Keratinocyte (primary cell): Measurements from ENCODE around the gene GOT1. TPM values are rescaled to one million over a fixed set of nuclear protein-coding genes. Genes with fewer than 3 reads are reported as not detected.
A peak's percentile ranks its signal among the peaks of the same experiment; 100 is the strongest.

Source experiments
- DNase-seq: peaks from one replicate; pipeline ENCODE4 v3.0.0-alpha.2; 2011; ENCODE audit warnings: low read depth, missing footprints, low spot score
- FAIRE-seq: peaks from 2 replicates; lab custom pipeline; 2011; peaks lifted over from hg19 to GRCh38; lab: Jason Lieb, UNC
- H2AFZ ChIP-seq: 2 replicates; pipeline ENCODE4 v1.6.0; 2012; ENCODE audit warnings: low read length, control low read depth, inconsistent platforms; ENCODE audit not compliant: control insufficient read depth
- H3K27ac ChIP-seq: 2 replicates; pipeline ENCODE4 v1.5.1; 2011; ENCODE audit warnings: low read length; ENCODE audit not compliant: control insufficient read depth, insufficient read depth
- H3K27me3 ChIP-seq: 3 replicates; pipeline ENCODE4 v1.6.0; 2011; ENCODE audit warnings: low read length; ENCODE audit not compliant: control insufficient read depth, insufficient read depth; ENCODE audit errors: extremely low read depth
- H3K36me3 ChIP-seq, 2 experiments: 2 replicates in 1 of 2; 3 replicates in 1 of 2; pipeline ENCODE4 v1.5.1; 2011; ENCODE audit warnings: low read length in 2 of 2, mild to moderate bottlenecking in 1 of 2; ENCODE audit not compliant: control insufficient read depth in 2 of 2, insufficient read depth in 2 of 2; ENCODE audit errors: extremely low read depth in 1 of 2
- H3K4me1 ChIP-seq: 3 replicates; pipeline ENCODE4 v1.5.1; 2011; ENCODE audit warnings: low read length; ENCODE audit not compliant: control insufficient read depth, insufficient read depth; ENCODE audit errors: extremely low read depth
- H3K4me2 ChIP-seq: 3 replicates; pipeline ENCODE4 v1.6.0; 2011; ENCODE audit warnings: low read depth, low read length; ENCODE audit not compliant: control insufficient read depth, insufficient read depth; ENCODE audit errors: extremely low read depth
- H3K4me3 ChIP-seq, 3 experiments: fragments of 200-600 bp in 1 of 3; sonication (generic) in 1 of 3; 2 replicates in 2 of 3; 3 replicates in 1 of 3; pipeline ENCODE4 v1.5.1; 2011 to 2016; ENCODE audit warnings: low read length in 3 of 3, mild to moderate bottlenecking in 3 of 3, control low read depth in 2 of 3, inconsistent platforms in 1 of 3, low read depth in 1 of 3, mixed read lengths in 1 of 3, mixed run types in 1 of 3, moderate library complexity in 1 of 3; ENCODE audit not compliant: control insufficient read depth in 2 of 3, insufficient read depth in 2 of 3; ENCODE audit errors: extremely low read depth in 1 of 3
- H3K79me2 ChIP-seq: 2 replicates; pipeline ENCODE4 v1.6.0; 2012; ENCODE audit warnings: low read length; ENCODE audit not compliant: control insufficient read depth, insufficient read depth
- H3K9ac ChIP-seq: 3 replicates; pipeline ENCODE4 v1.6.0; 2011; ENCODE audit warnings: low read length; ENCODE audit not compliant: control insufficient read depth, insufficient read depth; ENCODE audit errors: extremely low read depth
- H3K9me1 ChIP-seq: 3 replicates; pipeline ENCODE4 v1.6.0; 2011; ENCODE audit warnings: low read length; ENCODE audit not compliant: control insufficient read depth, insufficient read depth; ENCODE audit errors: extremely low read depth
- H3K9me3 ChIP-seq: 2 replicates; pipeline ENCODE4 v1.5.1; 2012; ENCODE audit warnings: low read depth, low read length; ENCODE audit not compliant: control insufficient read depth
- H4K20me1 ChIP-seq: 3 replicates; pipeline ENCODE4 v1.6.0; 2011; ENCODE audit warnings: low read length; ENCODE audit not compliant: control insufficient read depth, insufficient read depth; ENCODE audit errors: extremely low read depth
- EZH2 ChIP-seq: IDR thresholded peaks from one replicate; pipeline ENCODE4 v1.6.1; 2012; ENCODE audit warnings: inconsistent platforms, mild to moderate bottlenecking, low read length, moderate library complexity
- dilution Hi-C: fragments of 300-500 bp; cut with MboI; formaldehyde crosslinking; loops from one replicate; pipeline ENCODE4 v1.7.0; 2020; ENCODE audit warnings: low sequenced_read_pairs; ENCODE audit not compliant: extremely low pct_ligation_motif_present
- polyA plus RNA-seq, 5 experiments: library from polyadenylated mRNA; depleted of rRNA in 3 of 5; stranded (reverse) in 3 of 5; stranded (forward) in 1 of 5; unstranded in 1 of 5; fragments of >200 nt; gene quantifications; 1 replicate in 1 of 5; 2 replicates in 3 of 5; 3 replicates in 1 of 5; pipeline versions ENCODE4 v1.2.1 to v1.2.3, GENCODE V29; 2011 to 2012; ENCODE audit warnings: missing spikeins in 2 of 5, low read depth in 1 of 5, low replicate concordance in 1 of 5
- TF ChIP-seq, protein P1 (sequence below), 3 experiments: IDR thresholded peaks in 1 of 3; conservative IDR thresholded peaks in 1 of 3; optimal IDR thresholded peaks in 1 of 3; 2 replicates in 2 of 3; 3 replicates in 1 of 3; pipeline versions ENCODE3 to v1.5.1; 2011; ENCODE audit warnings: low read length in 3 of 3, mild to moderate bottlenecking in 3 of 3, moderate library complexity in 2 of 3, control low read depth in 1 of 3, inconsistent platforms in 1 of 3; ENCODE audit not compliant: insufficient read depth in 2 of 3; ENCODE audit errors: extremely low read depth in 1 of 3

GOT1 gene
- polyA plus RNA-seq, 1 donor (not counting 4 experiments of a cell fraction or from before 2014, with no cell fraction given), result 33.3 TPM

DNA sequence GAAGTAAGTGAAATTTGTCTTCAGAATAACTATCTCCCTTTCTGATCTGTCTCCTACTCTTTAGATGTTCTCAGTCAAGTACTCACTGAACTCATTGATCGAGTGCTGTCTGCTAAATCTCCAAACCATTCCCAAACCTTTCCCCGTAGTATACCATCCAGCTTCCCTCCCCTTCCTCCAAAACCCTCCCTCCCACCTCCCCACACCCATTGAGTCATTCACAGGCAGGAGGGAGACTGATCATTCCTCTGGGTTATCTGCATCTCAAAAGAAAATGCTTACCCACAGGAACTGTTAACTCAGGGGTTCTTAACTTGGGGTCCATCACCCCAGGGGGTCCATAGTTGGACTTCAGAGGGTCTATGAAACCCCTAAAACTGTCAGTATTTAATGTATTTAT lies 37.4 kb downstream of the GOT1 start:
- H3K36me3 ChIP-seq, result peaks cover 4 to 7% of the 10 kb centered on the region in 2 experiments
- peaks cover 2% of the 10 kb centered on the region for H3K9me1 ChIP-seq
- no peak for DNase-seq
- H4K20me1 ChIP-seq, result peaks cover 3% of the 10 kb centered on the region
- peaks cover 60% of the 10 kb centered on the region for H3K4me1 ChIP-seq
- no peak overlapping the region for H2AFZ ChIP-seq
- H3K9ac ChIP-seq, result no peak overlapping the region
- no peaks in the 10 kb centered on the region for H3K9me3 ChIP-seq
- H3K79me2 ChIP-seq, result no peaks in the 10 kb centered on the region
- peak; percentile 49 for FAIRE-seq
- H3K27me3 ChIP-seq, result no peaks in the 10 kb centered on the region
- no peak overlapping the region for H3K4me3 ChIP-seq
- no peak for TF ChIP-seq EZH2
- TF ChIP-seq, protein P1, sequence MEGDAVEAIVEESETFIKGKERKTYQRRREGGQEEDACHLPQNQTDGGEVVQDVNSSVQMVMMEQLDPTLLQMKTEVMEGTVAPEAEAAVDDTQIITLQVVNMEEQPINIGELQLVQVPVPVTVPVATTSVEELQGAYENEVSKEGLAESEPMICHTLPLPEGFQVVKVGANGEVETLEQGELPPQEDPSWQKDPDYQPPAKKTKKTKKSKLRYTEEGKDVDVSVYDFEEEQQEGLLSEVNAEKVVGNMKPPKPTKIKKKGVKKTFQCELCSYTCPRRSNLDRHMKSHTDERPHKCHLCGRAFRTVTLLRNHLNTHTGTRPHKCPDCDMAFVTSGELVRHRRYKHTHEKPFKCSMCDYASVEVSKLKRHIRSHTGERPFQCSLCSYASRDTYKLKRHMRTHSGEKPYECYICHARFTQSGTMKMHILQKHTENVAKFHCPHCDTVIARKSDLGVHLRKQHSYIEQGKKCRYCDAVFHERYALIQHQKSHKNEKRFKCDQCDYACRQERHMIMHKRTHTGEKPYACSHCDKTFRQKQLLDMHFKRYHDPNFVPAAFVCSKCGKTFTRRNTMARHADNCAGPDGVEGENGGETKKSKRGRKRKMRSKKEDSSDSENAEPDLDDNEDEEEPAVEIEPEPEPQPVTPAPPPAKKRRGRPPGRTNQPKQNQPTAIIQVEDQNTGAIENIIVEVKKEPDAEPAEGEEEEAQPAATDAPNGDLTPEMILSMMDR (optimal IDR thresholded peaks at IDR 0.05 in 1 of 3, IDR thresholded peaks at IDR 0.05 in 1 of 3, conservative IDR thresholded peaks at IDR 0.05 in 1 of 3; ENCODE audit: extremely low read depth in 1 of 3, insufficient read depth in 2 of 3, low read length in 3 of 3), result no peak
- H3K27ac ChIP-seq, result no peak overlapping the region
- dilution Hi-C loops, result no loop called here
- H3K4me2 ChIP-seq, result peak overlapping the region; percentile 46

DNA sequence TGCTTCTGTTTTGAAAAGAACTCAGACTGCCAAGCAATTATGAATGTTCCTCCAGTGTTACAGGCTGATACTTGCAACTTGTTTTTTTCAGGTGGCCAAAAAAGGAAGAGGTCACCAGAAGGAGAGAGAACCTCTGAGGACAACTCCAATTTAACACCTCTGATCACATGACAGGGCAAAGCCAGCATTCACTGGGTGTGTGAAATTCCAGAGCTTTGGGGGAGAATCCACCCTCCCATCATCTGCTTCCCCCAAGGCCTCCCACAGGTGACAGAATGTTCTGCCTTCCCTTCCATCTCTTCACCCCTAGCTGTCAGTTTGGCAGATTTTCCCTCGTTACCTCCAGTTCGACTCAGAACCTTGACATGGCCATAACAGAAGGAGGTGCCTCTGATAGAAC lies 39.1 kb downstream of the GOT1 start:
- Histone ChIP-seq H3K27me3 (no peaks in the 10 kb centered on the region), H3K4me2 (no peak overlapping the region), H3K9me3 (no peaks in the 10 kb centered on the region), H3K79me2 (no peaks in the 10 kb centered on the region), H3K36me3 (no peaks in the 10 kb centered on the region), H4K20me1 (peaks cover 3% of the 10 kb centered on the region), H3K4me1 (peaks cover 51% of the 10 kb centered on the region), H3K9me1 (peaks cover 2% of the 10 kb centered on the region), H3K27ac (no peak overlapping the region), H3K4me3 (no peak overlapping the region), H2AFZ (no peak overlapping the region), H3K9ac (no peak overlapping the region)
- no peak for TF ChIP-seq EZH2
- TF ChIP-seq, protein P1 (optimal IDR thresholded peaks at IDR 0.05 in 1 of 3, IDR thresholded peaks at IDR 0.05 in 1 of 3, conservative IDR thresholded peaks at IDR 0.05 in 1 of 3; ENCODE audit: extremely low read depth in 1 of 3, insufficient read depth in 2 of 3, low read length in 3 of 3), result no peak
- DNase-seq, result no peak
- no peak for FAIRE-seq
- dilution Hi-C loops, result no loop called here
